Ishikawa (cell line): ENCODE data around the gene EPS8L3.

Experiments used
- CEBPB ChIP-seq: IDR thresholded peaks from 2 replicates; pipeline ENCODE4 v1.6.1; 2012
- CREB1 ChIP-seq: IDR thresholded peaks from 2 replicates; pipeline ENCODE4 v1.6.1; 2012; ENCODE audit warnings: low read depth
- EGR1 ChIP-seq: IDR thresholded peaks from 2 replicates; pipeline ENCODE4 v1.6.1; 2012
- EP300 ChIP-seq: IDR thresholded peaks from 2 replicates; pipeline ENCODE4 v1.6.1; 2012; ENCODE audit warnings: borderline replicate concordance
- FOXM1 ChIP-seq: IDR thresholded peaks from 2 replicates; pipeline ENCODE4 v1.6.1; 2012; ENCODE audit warnings: low read depth, borderline replicate concordance
- MAX ChIP-seq: IDR thresholded peaks from 2 replicates; pipeline ENCODE4 v1.6.1; 2012
- NFIC ChIP-seq: IDR thresholded peaks from 2 replicates; pipeline ENCODE4 v1.6.1; 2012
- RAD21 ChIP-seq: IDR thresholded peaks from 2 replicates; pipeline ENCODE4 v1.6.1; 2012; ENCODE audit warnings: low read depth
- REST ChIP-seq: IDR thresholded peaks from 2 replicates; pipeline ENCODE4 v1.6.1; 2012; ENCODE audit warnings: low read depth, mild to moderate bottlenecking
- TAF1 ChIP-seq: IDR thresholded peaks from 2 replicates; pipeline ENCODE4 v1.6.1; 2012; ENCODE audit warnings: low read depth, mild to moderate bottlenecking
- TCF12 ChIP-seq: IDR thresholded peaks from 2 replicates; pipeline ENCODE4 v1.6.1; 2012; ENCODE audit warnings: low read depth
- TEAD4 ChIP-seq: IDR thresholded peaks from 2 replicates; pipeline ENCODE4 v1.6.1; 2012
- USF1 ChIP-seq: IDR thresholded peaks from 2 replicates; pipeline ENCODE4 v1.6.1; 2012
- YY1 ChIP-seq: IDR thresholded peaks from 2 replicates; pipeline ENCODE4 v1.6.1; 2012; ENCODE audit warnings: low read depth
- ZBTB7A ChIP-seq: IDR thresholded peaks from 2 replicates; pipeline ENCODE4 v1.6.1; 2012; ENCODE audit warnings: low read depth

The EPS8L3 gene

GRCh38 chr1:109793089-109793485 is 29.4 kb upstream of the EPS8L3 start:
- TF ChIP-seq EGR1 (no peak), TEAD4 (no peak), CEBPB (no peak), NFIC (no peak), REST (no peak), YY1 (no peak), TAF1 (no peak), TCF12 (no peak), ZBTB7A (no peak), FOXM1 (no peak), RAD21 (no peak), EP300 (no peak)

- no peak for TF ChIP-seq YY1
- peak; percentile 88 for TF ChIP-seq NFIC
- TF ChIP-seq MAX: no peak
- peak; percentile 67 for TF ChIP-seq TEAD4
- TF ChIP-seq ZBTB7A: no peak; the same call in none of the 2 replicates
- TF ChIP-seq CEBPB: no peak
- TF ChIP-seq EP300: peak; percentile 64
- TF ChIP-seq REST: no peak
- no peak for TF ChIP-seq EGR1
- peak; percentile 39; the same call in 1 of the 2 replicates for TF ChIP-seq TCF12
- no peak for TF ChIP-seq USF1
- TF ChIP-seq RAD21: peak; percentile 54
Observed at GRCh38 chr1:109792056-109792831, 28.5 kb upstream of the EPS8L3 start.

- TF ChIP-seq CREB1: no peak
- TF ChIP-seq TEAD4: no peak
- no peak for TF ChIP-seq EGR1
- no peak for TF ChIP-seq FOXM1
- no peak for TF ChIP-seq MAX
- TF ChIP-seq ZBTB7A: no peak
Observed at GRCh38 chr1:109791495-109792043, 27.8 kb upstream of the EPS8L3 start.

DNA sequence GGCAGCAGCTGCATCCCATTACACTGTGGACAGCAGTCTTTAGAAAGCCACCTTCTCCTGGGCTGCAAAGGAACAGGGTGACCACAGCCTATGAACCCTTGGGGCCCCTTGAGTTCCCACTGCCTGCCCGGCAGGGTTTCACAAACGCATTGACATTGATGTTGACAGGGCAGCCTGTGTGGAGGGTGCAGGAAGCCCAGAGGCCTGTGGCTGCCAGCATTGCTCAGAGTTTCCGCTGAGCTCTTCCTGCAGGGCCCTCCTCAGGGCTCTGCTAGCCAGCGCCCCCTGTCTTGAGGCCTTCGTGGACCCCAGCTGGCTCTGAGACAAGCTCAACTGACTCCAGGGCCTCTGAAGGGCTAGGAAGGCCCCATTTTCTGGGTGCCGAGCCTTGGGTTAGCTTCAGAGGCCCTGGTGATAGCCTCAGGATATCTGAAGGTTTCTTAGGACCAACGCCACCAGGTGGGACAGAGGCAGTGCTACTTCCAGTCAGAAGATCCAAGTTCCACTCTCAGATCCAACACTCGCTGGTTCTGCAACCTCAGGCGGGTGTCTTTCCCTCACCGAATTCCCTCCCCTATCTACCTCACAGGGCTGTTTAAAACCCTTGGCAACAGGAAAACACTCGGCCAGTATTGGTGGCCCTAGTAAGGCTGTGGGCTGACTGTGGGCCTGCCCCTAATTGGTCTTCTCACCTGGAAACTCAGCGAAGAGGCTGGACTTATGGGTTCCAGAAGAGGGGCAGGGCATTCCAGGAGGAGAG is 27.2 kb upstream of the EPS8L3 start:
- TF ChIP-seq TAF1 (no peak), NFIC (no peak), REST (no peak), TEAD4 (no peak), CREB1 (no peak), EP300 (no peak), ZBTB7A (no peak), TCF12 (no peak)
